Right atrium auricular region (tissue), 2 donors: ENCODE measurements around the gene C4BPB. TPM values are rescaled to one million over a fixed set of nuclear protein-coding genes. Genes with fewer than 3 reads are reported as not detected.
A peak's percentile ranks its signal among the peaks of the same experiment; 100 is the strongest.
"Not testable (repeated sequence)": the region's sequence is repeated elsewhere in the genome, so short reads cannot be mapped to it uniquely, and the experiment has no call there.

Experiments used
- DNase-seq: peaks from one replicate; pipeline ENCODE4 v3.0.0-alpha.2; 2019; ENCODE audit warnings: low spot score
- H3K27ac ChIP-seq, 2 donors: fragments of 200-600 bp; sonication (generic); 1 replicate in 1 of 2; 2 replicates in 1 of 2; pipeline ENCODE4 v1.5.1; 2016 to 2019
- H3K27me3 ChIP-seq, 2 donors: fragments of 200-600 bp; sonication (generic); one replicate each; pipeline versions ENCODE4 v1.5.1 to v1.6.0; 2017 to 2019
- H3K36me3 ChIP-seq: fragments of 200-600 bp; sonication (generic); one replicate; pipeline ENCODE4 v1.5.1; 2016
- H3K4me1 ChIP-seq, 2 donors: fragments of 200-600 bp; sonication (generic); one replicate each; pipeline versions ENCODE4 v1.5.1 to v1.6.0; 2017 to 2019
- H3K4me3 ChIP-seq, 2 donors: fragments of 200-600 bp; sonication (generic); 1 replicate in 1 of 2; 2 replicates in 1 of 2; pipeline ENCODE4 v1.5.1; 2017 to 2019; ENCODE audit warnings: mild to moderate bottlenecking in 1 of 2, moderate library complexity in 1 of 2
- H3K9me3 ChIP-seq, 2 donors: fragments of 200-600 bp; sonication (generic); one replicate each; pipeline ENCODE4 v1.5.1; 2019
- total RNA-seq, 2 donors: library from RNA; depleted of rRNA; stranded (reverse); fragments of >200 nt; gene quantifications; one replicate each; pipeline ENCODE4 v1.1.0, GENCODE V29; 2016
- TF ChIP-seq, protein P1 (sequence below), 2 donors: fragments of 200-600 bp; sonication (generic); IDR thresholded peaks; one replicate each; pipeline ENCODE4 v1.5.1; 2019; ENCODE audit warnings: antibody characterized with exemption in 2 of 2

The C4BPB gene, protein sequence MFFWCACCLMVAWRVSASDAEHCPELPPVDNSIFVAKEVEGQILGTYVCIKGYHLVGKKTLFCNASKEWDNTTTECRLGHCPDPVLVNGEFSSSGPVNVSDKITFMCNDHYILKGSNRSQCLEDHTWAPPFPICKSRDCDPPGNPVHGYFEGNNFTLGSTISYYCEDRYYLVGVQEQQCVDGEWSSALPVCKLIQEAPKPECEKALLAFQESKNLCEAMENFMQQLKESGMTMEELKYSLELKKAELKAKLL
- total RNA-seq = not detected

- Histone ChIP-seq H3K4me3 (no peak within 1 kb of the TSS), H3K36me3 (no peaks in the 10 kb centered on the region)
Observed at GRCh38 chr1:207088701-207089626, at the start of gene C4BPB. TSS of gene C4BPB (plus strand) at chr1:207088860. CDS start at chr1:207089532, 672 bp downstream.

DNA sequence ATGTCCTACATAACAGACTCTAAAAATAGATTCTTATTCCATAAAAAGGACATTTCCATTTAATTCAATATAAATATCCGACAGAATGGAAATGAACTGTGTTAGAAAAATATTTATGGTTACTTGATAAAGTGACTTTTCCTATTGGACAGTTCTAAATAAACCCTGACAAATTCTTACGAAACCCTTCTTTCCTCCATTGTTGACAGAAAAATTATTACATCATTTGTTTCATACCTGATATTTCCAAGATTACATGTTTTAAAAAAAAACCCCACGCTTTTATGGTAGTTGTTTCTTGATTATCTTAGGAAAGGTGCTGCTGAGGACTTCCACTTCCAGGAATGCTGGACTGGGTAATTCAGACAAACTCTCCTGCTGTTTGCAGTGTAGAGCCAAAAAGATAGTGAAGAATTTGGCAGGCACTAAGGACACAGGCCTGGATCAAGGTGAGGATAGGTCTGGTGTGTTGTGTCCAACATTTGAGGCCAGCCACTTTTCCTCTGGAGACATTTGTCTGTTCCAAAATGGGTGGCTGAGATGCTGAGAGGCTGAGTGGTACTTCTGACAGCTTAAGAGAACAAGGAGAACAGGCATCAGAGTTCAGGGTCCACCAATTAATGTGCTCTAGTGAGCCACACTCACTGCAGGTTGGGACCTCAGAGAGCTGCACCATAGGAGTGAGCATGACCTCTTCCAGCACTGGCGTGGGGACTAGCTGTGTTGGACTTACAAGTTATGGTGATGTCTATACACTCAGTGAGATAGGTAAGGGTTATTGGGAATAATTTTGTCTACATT is 49.1 kb upstream of the C4BPB start:
- DNase-seq = no peak
- H3K36me3 ChIP-seq = no peaks in the 10 kb centered on the region
- H3K9me3 ChIP-seq = no peaks in the 10 kb centered on the region
- peaks cover 0 to under 1% of the 10 kb centered on the region in 2 donors for H3K4me1 ChIP-seq
- TF ChIP-seq, protein P1, sequence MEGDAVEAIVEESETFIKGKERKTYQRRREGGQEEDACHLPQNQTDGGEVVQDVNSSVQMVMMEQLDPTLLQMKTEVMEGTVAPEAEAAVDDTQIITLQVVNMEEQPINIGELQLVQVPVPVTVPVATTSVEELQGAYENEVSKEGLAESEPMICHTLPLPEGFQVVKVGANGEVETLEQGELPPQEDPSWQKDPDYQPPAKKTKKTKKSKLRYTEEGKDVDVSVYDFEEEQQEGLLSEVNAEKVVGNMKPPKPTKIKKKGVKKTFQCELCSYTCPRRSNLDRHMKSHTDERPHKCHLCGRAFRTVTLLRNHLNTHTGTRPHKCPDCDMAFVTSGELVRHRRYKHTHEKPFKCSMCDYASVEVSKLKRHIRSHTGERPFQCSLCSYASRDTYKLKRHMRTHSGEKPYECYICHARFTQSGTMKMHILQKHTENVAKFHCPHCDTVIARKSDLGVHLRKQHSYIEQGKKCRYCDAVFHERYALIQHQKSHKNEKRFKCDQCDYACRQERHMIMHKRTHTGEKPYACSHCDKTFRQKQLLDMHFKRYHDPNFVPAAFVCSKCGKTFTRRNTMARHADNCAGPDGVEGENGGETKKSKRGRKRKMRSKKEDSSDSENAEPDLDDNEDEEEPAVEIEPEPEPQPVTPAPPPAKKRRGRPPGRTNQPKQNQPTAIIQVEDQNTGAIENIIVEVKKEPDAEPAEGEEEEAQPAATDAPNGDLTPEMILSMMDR (IDR thresholded peaks at IDR 0.05) = no peak
- H3K27ac ChIP-seq = peak overlapping the region in 1 of 2 donors; percentile 27
- no peak overlapping the region for H3K4me3 ChIP-seq
- H3K27me3 ChIP-seq = no peaks in the 10 kb centered on the region

More at GRCh38 chr1:207088701-207089626, at the start of gene C4BPB:
- Histone ChIP-seq H3K27ac (no peak within 1 kb of the TSS), H3K9me3 (no peaks in the 10 kb centered on the region), H3K27me3 (no peaks in the 10 kb centered on the region), H3K4me1 (peaks cover 0 to 7% of the 10 kb centered on the region in 2 donors)
- no peak for DNase-seq
- TF ChIP-seq, protein P1 (IDR thresholded peaks at IDR 0.05) = no peak

GRCh38 chr1:207040181-207040533 is 48.5 kb upstream of the C4BPB start:
- Histone ChIP-seq H3K36me3 (no peaks in the 10 kb centered on the region), H3K4me3 (no peak overlapping the region), H3K27ac (peak overlapping the region in 1 of 2 donors; percentile 27), H3K9me3 (no peaks in the 10 kb centered on the region), H3K27me3 (no peaks in the 10 kb centered on the region), H3K4me1 (peaks cover 0 to 7% of the 10 kb centered on the region in 2 donors)
- TF ChIP-seq, protein P1 (IDR thresholded peaks at IDR 0.05) = no peak
- DNase-seq = no peak

GRCh38 chr1:207041397-207041796 is 47.3 kb upstream of the C4BPB start:
- not testable (repeated sequence) for H3K4me3 ChIP-seq, H3K36me3 ChIP-seq, H3K27ac ChIP-seq, H3K9me3 ChIP-seq, H3K27me3 ChIP-seq, DNase-seq
- H3K4me1 ChIP-seq = peaks cover 0 to 19% of the 10 kb centered on the region in 2 donors

DNA sequence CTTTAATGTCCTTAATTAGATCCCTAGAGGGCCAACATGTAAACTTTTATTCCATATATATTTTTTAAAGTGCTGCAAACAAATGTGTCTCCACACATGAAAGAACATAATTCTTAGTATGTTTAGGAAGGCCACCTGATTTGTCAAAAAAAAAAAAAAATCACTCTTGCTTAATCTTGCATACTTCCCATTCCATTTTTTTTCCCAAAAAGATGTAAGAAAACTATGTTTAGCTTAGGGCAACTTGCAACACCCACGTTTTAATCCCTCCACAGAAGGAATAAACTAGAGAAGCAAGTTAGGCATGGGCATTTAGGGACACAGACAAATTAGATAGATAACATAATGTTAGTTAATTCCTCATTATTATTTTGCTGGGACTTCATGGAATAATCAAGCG is 43.2 kb upstream of the C4BPB start:
- Histone ChIP-seq H3K36me3 (peaks cover 12% of the 10 kb centered on the region), H3K9me3 (no peaks in the 10 kb centered on the region)

More for the DNA sequence above, 43.2 kb upstream of the C4BPB start:
- DNase-seq = no peak
- H3K27ac ChIP-seq = no peak overlapping the region
- no peaks in the 10 kb centered on the region for H3K27me3 ChIP-seq
- H3K4me3 ChIP-seq = no peak overlapping the region
- peaks cover 0 to 52% of the 10 kb centered on the region in 2 donors for H3K4me1 ChIP-seq
- TF ChIP-seq, protein P1 (IDR thresholded peaks at IDR 0.05) = no peak
